ENCODE results near the gene NMNAT3. TPM values are rescaled to one million over a fixed set of nuclear protein-coding genes. Genes with fewer than 3 reads are reported as not detected.

Gene NMNAT3
- total RNA-seq, 2 experiments from 2014 or later: 0.15 TPM; not detected in 1

- Histone ChIP-seq H3K4me3 (ENCODE audit: low read depth, low read length, poor library complexity, severe bottlenecking) (no peak overlapping the region), H3K36me3 (ENCODE audit: insufficient read depth, low read length) (no peaks in the 10 kb centered on the region), H3K9me2 (ENCODE audit: insufficient read depth, low read length) (no peaks in the 10 kb centered on the region), H3K79me2 (ENCODE audit: insufficient read depth, low read depth, low read length) (no peaks in the 10 kb centered on the region), H3K27ac (ENCODE audit: low read depth, low read length, poor library complexity, severe bottlenecking) (no peak overlapping the region), H4K20me1 (ENCODE audit: insufficient read depth, low read length) (no peaks in the 10 kb centered on the region), H2AFZ (ENCODE audit: low read length) (no peak overlapping the region), H3K4me1 (ENCODE audit: insufficient read depth, low read length, poor library complexity, severe bottlenecking) (peaks cover 4% of the 10 kb centered on the region), H3K9me3 (ENCODE audit: low read length) (no peaks in the 10 kb centered on the region), H3K4me2 (ENCODE audit: low read length) (no peak overlapping the region)
- no peak for TF ChIP-seq CTCF (conservative IDR thresholded peaks at IDR 0.05; ENCODE audit: low read length)
- no peak for TF ChIP-seq EZH2phosphoT487 (IDR thresholded peaks at IDR 0.05; ENCODE audit: borderline replicate concordance, low read depth, low read length)
- ChIA-PET POLR2A (no interaction called here), CTCF (ENCODE audit: unreplicated experiment) (interaction anchor here (0.7 kb wide), 1 partner anchor 331 kb away, joined by 3 read pairs; no protein-coding TSS in a partner anchor)
- no peak for DNase-seq (ENCODE audit: low spot score)
- BruUV-seq (replicated peaks): no TSS peak
- intact Hi-C loops (cut with micrococcal nuclease; ENCODE audit: unreplicated experiment): no loop called here
These were observed 160.3 kb downstream of the NMNAT3 start for GRCh38 chr3:139517321-139518065.

- no TSS peak for BruUV-seq (replicated peaks)
- Histone ChIP-seq H3K27ac (ENCODE audit: low read depth, low read length, poor library complexity, severe bottlenecking) (no peak overlapping the region), H3K4me1 (ENCODE audit: insufficient read depth, low read length, poor library complexity, severe bottlenecking) (no peaks in the 10 kb centered on the region), H3K4me3 (ENCODE audit: low read depth, low read length, poor library complexity, severe bottlenecking) (no peak overlapping the region), H3K36me3 (ENCODE audit: insufficient read depth, low read length) (no peaks in the 10 kb centered on the region), H4K20me1 (ENCODE audit: insufficient read depth, low read length) (no peaks in the 10 kb centered on the region), H3K79me2 (ENCODE audit: insufficient read depth, low read depth, low read length) (no peaks in the 10 kb centered on the region), H2AFZ (ENCODE audit: low read length) (no peak overlapping the region), H3K9me2 (ENCODE audit: insufficient read depth, low read length) (no peaks in the 10 kb centered on the region), H3K9me3 (ENCODE audit: low read length) (no peaks in the 10 kb centered on the region), H3K4me2 (ENCODE audit: low read length) (no peak overlapping the region)
- DNase-seq (ENCODE audit: low spot score): no peak
- intact Hi-C loops (cut with micrococcal nuclease; ENCODE audit: unreplicated experiment): no loop called here
- ChIA-PET POLR2A (no interaction called here), CTCF (ENCODE audit: unreplicated experiment) (no interaction called here)
- TF ChIP-seq CTCF (conservative IDR thresholded peaks at IDR 0.05; ENCODE audit: low read length): no peak
- no peak for TF ChIP-seq EZH2phosphoT487 (IDR thresholded peaks at IDR 0.05; ENCODE audit: borderline replicate concordance, low read depth, low read length)
These were observed 163.0 kb downstream of the NMNAT3 start for GRCh38 chr3:139514741-139515140.

Small RNA genes within 50 kb of the gene (small RNA-seq; reads per million reads assigned to genes)
- gene RN7SL724P: not detected

Other genes starting within 250 kb of the NMNAT3 start
- not detected in 2 replicates for gene RBP2, start 201.5 kb downstream of the NMNAT3 start, total RNA-seq (2014; rRNA removed; shearing (Covaris generic))
- gene RBP2, start 201.5 kb downstream of the NMNAT3 start, total RNA-seq (2022): not detected in 2 replicates
- gene RBP1, start 138.2 kb downstream of the NMNAT3 start, total RNA-seq (2014; rRNA removed; shearing (Covaris generic)): not detected in 2 replicates
- gene RBP1, start 138.2 kb downstream of the NMNAT3 start, total RNA-seq (2022): not detected in 2 replicates